A549 treated with Hydrocortisone at 1 μM for 4 hours (cell line): ENCODE measurements around the gene C12orf50. TPM values are rescaled to one million over a fixed set of nuclear protein-coding genes. Genes with fewer than 3 reads are reported as not detected.

Source experiments
- total RNA-seq: library from RNA; stranded (reverse); fragments of 200-300 nt; extraction: Qiagen RNA extraction; gene quantifications from 5 replicates; pipeline ENCODE4 v1.2.3, GENCODE V29; 2022

Gene C12orf50
- 0.07 to 0.10 TPM in 2 of 5 replicates, not detected in the others for total RNA-seq

GRCh38 chr12:88029093-88029665 lies at the start of gene C12orf50:
Gene C12orf50 (minus strand): TSS chr12:88029401. CDS start chr12:88026962, 2,439 bp downstream.

Other genes starting within 250 kb of the C12orf50 start
- 5.8 to 7.5 TPM (median 6.7 TPM) in 5 replicates for gene CEP290, start 112.7 kb upstream of the C12orf50 start, total RNA-seq
- gene TMTC3, start 112.9 kb upstream of the C12orf50 start, total RNA-seq: 7.8 to 14.4 TPM (median 12.3 TPM) in 5 replicates